ENCODE results near the gene FABP1. TPM values are rescaled to one million over a fixed set of nuclear protein-coding genes. Genes with fewer than 3 reads are reported as not detected.
A peak's percentile ranks its signal among the peaks of the same experiment; 100 is the strongest.

FABP1 gene
- total RNA-seq, 1 donor from 2014 or later: not detected

DNA sequence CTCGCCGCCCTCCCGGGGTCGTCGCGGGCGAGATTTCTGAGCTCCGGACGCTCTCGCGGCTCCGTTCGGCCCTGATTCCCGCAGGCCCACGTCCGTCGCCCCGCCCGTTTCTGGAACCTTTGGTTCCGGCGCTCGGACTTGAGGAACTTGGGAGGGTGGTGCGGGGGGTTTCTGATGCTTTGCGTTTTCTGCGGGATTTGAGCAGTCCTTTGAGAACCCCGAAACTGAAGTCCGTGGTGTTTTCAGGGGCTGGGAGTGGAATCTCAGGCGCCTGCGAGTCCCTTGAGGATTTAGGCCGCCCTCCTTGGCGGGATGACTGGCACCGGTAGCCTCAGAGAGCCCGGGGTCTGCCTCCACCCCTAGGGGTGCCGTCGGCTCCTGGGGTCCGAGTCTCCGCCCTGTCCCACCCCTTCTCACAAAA is 42.6 kb upstream of the FABP1 start:
- peak; percentile 28 for DNase-seq
- Mint-ChIP-seq H3K27ac (no peak overlapping the region), H3K36me3 (ENCODE audit: low read depth) (no peaks in the 10 kb centered on the region), H3K27me3 (peaks cover 3% of the 10 kb centered on the region), H3K4me1 (no peaks in the 10 kb centered on the region), H3K4me3 (peak overlapping the region; percentile 75), H3K9me3 (no peaks in the 10 kb centered on the region)
- intact Hi-C loops (cut with micrococcal nuclease): no loop called here
- CTCF ChIA-PET: no interaction called here
- TF ChIP-seq, protein P1, sequence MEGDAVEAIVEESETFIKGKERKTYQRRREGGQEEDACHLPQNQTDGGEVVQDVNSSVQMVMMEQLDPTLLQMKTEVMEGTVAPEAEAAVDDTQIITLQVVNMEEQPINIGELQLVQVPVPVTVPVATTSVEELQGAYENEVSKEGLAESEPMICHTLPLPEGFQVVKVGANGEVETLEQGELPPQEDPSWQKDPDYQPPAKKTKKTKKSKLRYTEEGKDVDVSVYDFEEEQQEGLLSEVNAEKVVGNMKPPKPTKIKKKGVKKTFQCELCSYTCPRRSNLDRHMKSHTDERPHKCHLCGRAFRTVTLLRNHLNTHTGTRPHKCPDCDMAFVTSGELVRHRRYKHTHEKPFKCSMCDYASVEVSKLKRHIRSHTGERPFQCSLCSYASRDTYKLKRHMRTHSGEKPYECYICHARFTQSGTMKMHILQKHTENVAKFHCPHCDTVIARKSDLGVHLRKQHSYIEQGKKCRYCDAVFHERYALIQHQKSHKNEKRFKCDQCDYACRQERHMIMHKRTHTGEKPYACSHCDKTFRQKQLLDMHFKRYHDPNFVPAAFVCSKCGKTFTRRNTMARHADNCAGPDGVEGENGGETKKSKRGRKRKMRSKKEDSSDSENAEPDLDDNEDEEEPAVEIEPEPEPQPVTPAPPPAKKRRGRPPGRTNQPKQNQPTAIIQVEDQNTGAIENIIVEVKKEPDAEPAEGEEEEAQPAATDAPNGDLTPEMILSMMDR (IDR thresholded peaks at IDR 0.05): no peak
- POLR2A ChIA-PET: interaction anchor here (0.7 kb wide), 1 partner anchor 1012 kb away, joined by 6 read pairs; no protein-coding TSS in a partner anchor
- peak; percentile 28 for ATAC-seq (ENCODE audit: low read depth)

DNA sequence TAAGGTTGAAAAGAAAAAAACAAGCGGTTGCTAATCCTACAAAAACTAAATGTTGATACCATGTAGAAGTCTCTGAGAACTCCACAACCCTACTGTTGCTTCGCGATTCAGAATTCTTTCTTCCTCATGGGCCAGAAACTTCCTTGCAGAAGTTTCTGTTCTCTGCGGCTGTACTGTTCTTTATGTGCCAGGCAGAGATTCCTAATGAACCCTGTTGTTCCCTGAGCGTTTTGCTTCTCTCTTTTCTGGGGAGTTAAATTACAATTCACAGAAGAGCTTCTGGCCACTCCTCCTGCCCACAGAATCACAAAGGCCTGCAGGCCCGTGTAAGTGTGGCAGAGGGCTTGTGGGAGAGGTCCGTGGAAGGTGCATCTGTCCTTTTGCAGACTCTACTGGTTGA is 40.5 kb upstream of the FABP1 start:
- Mint-ChIP-seq H3K27me3 (peaks cover 3% of the 10 kb centered on the region), H3K4me1 (no peaks in the 10 kb centered on the region), H3K36me3 (ENCODE audit: low read depth) (no peaks in the 10 kb centered on the region), H3K27ac (no peak overlapping the region), H3K4me3 (no peak overlapping the region), H3K9me3 (no peaks in the 10 kb centered on the region)
- DNase-seq (no peak), ATAC-seq (ENCODE audit: low read depth) (no peak)
- intact Hi-C loops (cut with micrococcal nuclease): no loop called here
- ChIA-PET POLR2A (no interaction called here), CTCF (interaction anchor here (1.6 kb wide), 1 partner anchor 8 kb away, joined by 5 read pairs; no protein-coding TSS in a partner anchor)
- TF ChIP-seq, protein P1 (IDR thresholded peaks at IDR 0.05): no peak

DNA sequence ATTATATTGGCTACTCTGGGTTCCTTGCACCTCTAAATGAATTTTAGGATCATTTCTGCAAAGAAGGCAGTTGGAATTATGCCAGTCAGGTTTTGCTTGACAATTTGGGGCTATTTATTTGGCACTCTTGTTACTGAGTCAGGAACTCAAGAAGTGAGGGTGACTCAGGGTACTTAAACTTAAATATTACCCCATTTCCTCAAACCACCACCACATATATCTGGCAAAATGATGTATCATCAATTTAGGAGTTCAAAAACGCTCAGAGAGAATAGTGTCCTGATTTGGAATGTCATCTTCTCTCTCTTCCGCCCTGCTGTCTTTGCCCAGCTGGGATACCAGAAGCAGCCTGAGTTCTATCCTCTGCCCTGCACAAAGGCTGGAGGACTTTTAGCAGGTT is 39.9 kb upstream of the FABP1 start:
- Mint-ChIP-seq H3K9me3 (no peaks in the 10 kb centered on the region), H3K27ac (no peak overlapping the region), H3K4me1 (no peaks in the 10 kb centered on the region), H3K27me3 (peaks cover 3% of the 10 kb centered on the region), H3K36me3 (ENCODE audit: low read depth) (no peaks in the 10 kb centered on the region), H3K4me3 (no peak overlapping the region)
- ATAC-seq (ENCODE audit: low read depth) (no peak), DNase-seq (no peak)
- CTCF ChIA-PET: no interaction called here
- intact Hi-C loops (cut with micrococcal nuclease): no loop called here
- POLR2A ChIA-PET: no interaction called here
- TF ChIP-seq, protein P1 (IDR thresholded peaks at IDR 0.05): no peak

DNA sequence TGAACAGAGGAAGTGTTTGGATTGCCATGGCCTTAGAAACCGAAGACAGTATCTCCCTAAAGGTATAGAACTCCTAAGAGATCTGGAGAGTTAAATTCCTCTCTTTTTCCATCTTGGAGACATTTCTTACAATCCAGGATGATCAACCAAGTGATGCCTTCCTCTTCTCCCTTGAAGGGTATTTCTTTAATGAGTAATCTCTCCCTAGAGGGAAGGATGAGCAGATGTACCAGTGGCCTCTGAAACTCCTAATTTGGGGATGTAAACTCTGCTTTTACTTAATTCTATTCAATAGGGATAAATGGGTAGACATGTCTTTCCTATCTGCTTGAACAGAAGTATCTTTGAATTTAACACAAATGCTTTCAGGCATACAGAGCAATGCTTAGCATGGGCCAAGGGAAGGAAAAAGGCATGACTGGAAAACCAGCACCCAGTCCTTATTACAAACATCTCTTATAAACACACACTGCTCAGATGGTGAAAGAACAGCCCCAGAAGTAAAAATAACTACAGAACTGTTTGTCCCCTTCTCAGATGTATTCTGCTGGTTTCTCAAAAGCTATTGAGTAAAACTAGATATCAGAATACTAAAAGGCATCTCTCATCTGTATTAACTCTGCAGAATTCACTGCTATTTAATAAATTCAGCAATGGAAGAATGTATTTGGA is 37.6 kb upstream of the FABP1 start:
- DNase-seq (no peak), ATAC-seq (ENCODE audit: low read depth) (no peak)
- Mint-ChIP-seq H3K4me1 (no peaks in the 10 kb centered on the region), H3K27me3 (no peaks in the 10 kb centered on the region), H3K9me3 (no peaks in the 10 kb centered on the region), H3K36me3 (ENCODE audit: low read depth) (no peaks in the 10 kb centered on the region), H3K27ac (no peak overlapping the region), H3K4me3 (no peak overlapping the region)
- ChIA-PET CTCF (no interaction called here), POLR2A (no interaction called here)
- intact Hi-C loops (cut with micrococcal nuclease): no loop called here
- TF ChIP-seq, protein P1 (IDR thresholded peaks at IDR 0.05): no peak

DNA sequence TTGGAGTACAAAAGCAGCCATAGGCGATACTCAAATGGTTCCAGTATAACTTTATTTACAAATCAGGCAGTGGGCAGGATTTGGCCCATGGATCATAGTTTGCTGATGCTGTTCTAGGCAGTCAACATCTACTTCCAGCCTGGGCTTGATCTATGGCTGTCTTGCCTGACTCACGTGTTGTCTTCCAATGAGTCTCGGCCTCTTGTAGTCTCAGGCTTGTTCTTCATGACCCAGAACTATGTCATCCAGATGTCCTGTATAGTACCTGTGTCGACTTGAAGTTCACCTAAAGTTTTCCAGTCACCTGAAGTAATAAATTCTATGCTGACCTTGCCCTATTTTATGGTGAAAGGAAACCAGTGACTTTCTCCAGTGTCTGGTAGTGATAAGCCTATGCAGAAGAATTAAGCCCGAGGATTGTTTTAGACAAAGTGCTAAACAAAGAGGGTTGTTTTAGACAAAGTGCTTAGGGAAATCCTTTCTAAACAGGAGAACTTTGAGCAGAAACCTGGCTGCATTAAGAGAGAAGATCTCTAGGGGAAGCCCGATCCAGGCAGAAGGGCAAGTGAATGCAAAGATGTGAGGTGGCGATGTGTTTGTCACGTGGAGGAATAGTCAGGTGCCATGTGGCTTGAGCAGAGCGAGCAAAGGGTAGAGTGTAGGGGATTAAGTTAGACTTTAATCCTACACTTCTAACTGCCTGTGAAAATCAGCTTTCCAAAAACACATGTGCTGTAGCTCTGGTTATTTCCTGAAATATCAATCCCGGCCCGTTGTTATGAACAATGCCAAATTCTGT is 33.8 kb upstream of the FABP1 start:
- ChIA-PET CTCF (interaction anchor here (3.2 kb wide), 1 partner anchor 101 kb away, joined by 40 read pairs; no protein-coding TSS in a partner anchor), POLR2A (no interaction called here)
- Mint-ChIP-seq H3K36me3 (ENCODE audit: low read depth) (no peaks in the 10 kb centered on the region), H3K4me1 (peaks cover 2% of the 10 kb centered on the region), H3K27me3 (no peaks in the 10 kb centered on the region), H3K4me3 (no peak overlapping the region), H3K9me3 (no peaks in the 10 kb centered on the region), H3K27ac (no peak overlapping the region)
- intact Hi-C loops (cut with micrococcal nuclease): no loop called here
- DNase-seq: no peak
- TF ChIP-seq, protein P1 (IDR thresholded peaks at IDR 0.05): no peak
- no peak for ATAC-seq (ENCODE audit: low read depth)

Data from activated B cell treated with CpG ODN at 0.5 μM for 24 hours (primary cell).